ENCODE results near the gene LCE3B.

LCE3B gene
- total RNA-seq, result 0 reads per million in 17 experiments

DNA sequence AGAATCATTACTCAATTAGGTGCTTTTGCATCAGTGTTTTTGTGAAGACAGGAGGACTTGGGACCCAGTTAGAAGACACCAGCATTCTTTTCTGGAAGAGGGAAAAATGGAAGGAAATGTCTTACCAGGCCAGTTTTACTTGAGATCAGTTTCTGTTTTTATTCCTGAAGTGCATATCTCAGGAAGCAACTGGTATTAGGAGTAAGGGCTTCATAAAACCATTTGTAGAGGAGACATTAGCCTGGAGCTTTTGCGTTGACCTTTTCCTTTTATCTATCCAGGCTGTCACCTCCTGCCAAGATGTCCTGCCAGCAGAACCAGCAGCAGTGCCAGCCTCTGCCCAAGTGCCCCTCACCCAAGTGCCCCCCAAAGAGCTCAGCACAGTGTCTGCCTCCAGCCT, at the start of gene LCE3B:
TSS of gene LCE3B (plus strand) at position 301 of the 400 bp plus-strand sequence. CDS start at position 301, 0 bp downstream.
- no peak for DNase-seq

DNA sequence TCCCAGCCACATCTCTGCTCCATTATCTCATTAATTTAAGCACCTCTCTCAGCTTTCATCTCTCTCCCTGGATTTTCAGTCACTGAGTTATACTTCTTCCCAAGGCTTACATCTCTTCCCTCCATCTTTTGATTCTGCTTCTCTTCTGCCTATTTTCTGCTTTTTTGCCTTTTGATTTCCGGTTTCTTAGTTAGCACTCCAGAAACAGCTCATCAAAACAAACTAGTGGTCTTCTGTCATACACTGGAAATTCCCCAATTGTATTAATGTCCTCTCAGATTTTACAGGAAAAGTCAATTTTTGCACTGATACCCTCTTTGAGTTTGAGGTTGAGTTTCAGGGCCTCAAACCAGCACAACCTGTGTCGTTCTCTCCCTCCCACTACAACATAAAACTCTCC, 48.5 kb upstream of the LCE3B start:
- DNase-seq, result no peak

DNA sequence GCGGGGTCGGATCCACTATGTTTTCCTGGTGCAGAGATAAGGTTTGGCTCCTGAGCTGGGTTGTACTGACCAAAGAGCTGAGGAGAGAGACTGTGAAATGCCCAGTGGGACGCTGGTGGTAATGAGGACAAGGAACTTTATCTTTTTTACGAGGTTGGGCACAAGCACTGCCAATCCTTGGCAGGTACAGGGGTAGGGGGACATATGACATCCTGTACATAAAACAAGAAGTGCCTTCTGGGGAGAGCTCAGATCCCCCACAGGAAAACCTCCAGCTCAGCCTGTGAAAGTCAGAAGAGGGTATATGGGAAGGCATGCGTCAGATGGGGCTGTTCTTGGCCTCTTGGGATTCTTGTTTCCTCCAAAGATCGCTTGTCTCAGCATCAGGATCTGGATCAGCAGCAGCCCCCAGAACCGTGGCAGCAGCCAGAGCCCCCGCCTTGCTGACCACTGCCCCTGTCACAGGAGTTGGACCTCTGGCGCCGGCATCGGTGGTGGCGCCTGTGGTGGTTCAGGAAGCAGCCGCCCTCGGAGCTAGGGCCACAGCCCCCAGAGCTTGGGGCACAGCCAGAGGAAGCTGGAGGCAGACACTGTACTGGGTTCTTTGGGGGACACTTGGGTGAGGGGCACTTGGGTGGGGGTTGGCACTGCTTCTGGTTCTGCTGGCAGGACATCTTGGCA, 47.9 kb upstream of the LCE3B start:
- no peak for DNase-seq

GRCh38 chr1:152566681-152567080, 46.9 kb upstream of the LCE3B start, which contains the start of gene LCE3E:
TSS of gene LCE3E (minus strand) at chr1:152566780. CDS start at chr1:152566208, 572 bp downstream.
- no peak for DNase-seq

DNA sequence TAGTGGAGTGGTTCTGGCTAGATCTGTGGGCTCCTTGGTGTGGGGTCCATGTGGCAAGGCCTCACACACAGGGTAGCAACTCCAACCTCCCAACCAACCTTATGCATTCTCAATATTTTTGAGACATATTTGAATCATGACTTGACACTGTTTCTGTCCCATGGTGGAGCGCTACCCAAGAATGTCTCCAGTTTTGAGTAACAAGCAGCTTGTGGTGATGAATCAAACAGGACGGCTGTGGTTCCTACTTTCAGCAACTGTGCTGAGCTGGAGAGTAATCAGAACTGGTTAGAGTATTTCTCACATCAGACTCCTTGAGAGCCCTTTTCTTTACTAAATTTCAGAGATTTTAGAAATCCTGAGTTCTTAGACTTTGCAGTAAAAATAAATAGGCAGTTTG, 36.4 kb upstream of the LCE3B start:
- DNase-seq, result peak in 1 of 4 experiments; percentile 0

DNA sequence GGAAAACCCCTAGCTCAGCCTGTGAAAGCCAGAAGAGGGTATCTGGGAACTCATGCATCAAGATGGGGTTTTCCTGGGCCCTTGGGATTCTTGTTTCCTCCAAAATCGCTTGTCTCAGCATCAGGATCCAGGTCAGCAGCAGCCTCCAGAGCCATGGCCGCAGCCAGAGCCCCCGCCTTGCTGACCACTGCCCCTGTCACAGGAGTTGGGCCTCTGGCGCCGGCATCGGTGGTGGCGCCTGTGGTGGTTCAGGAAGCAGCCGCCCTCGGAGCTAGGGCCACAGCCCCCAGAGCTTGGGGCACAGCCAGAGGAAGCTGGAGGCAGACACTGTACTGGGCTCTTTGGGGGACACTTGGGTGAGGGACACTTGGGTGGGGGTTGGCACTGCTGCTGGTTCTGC, 34.1 kb upstream of the LCE3B start:
- peak in 1 of 4 experiments; percentile 0 for DNase-seq

GRCh38 chr1:152580433-152580832, 33.2 kb upstream of the LCE3B start, which contains the start of gene LCE3D:
TSS of gene LCE3D (minus strand) at chr1:152580516. CDS start at chr1:152579936, 580 bp downstream.
- DNase-seq, result peak in 1 of 4 experiments; percentile 0

GRCh38 chr1:152582647-152583046, 31.0 kb upstream of the LCE3B start:
- peak in 1 of 4 experiments; percentile 0 for DNase-seq

- no peak for DNase-seq
These were observed 28.0 kb upstream of the LCE3B start for GRCh38 chr1:152585586-152585985.

- no peak for DNase-seq
These were observed 16.6 kb upstream of the LCE3B start for GRCh38 chr1:152596986-152597385.

DNA sequence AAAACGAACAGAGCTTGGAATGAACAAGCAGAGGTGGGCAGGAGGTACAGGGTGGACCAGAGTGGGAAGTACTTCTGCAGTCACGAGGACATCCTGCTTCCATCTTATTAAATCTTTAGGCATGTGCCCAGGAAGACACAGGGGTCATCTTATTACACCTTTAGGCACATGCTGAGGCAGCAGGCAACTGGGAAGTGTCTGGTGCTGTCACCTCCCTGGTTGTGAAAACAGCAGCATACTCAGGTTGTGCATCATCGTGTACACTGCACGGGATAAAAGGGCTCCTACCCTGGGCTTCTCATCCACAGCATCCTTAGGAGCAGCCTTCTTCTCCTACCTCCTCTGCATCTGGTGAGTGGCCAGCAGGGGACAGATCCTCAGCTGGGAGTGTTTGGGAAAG, 13.7 kb upstream of the LCE3B start, which contains the start of gene LCE3C:
TSS of gene LCE3C (plus strand) at position 301 of the 400 bp plus-strand sequence. CDS start 498 bp downstream, outside the sequence.
- DNase-seq, result no peak

DNA sequence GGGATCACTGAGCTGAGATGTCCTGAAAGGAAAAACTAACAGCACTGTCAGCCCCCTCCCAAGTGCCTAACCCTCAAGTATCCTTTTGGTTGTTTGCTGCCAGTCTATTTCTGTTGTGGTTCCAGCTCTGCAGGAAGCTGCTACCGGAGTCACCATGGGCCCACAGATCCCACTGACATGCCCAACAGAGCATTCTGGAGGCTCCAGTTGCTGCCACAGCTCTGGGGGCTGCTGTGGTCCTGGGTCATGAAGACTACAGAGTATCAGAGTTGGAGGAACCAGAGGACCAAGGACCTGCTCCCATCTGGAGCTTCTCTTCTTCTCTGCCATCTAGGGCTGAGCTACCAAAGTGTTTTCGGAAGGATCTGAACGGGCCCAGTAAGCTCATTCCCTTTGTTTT, 8.4 kb downstream of the LCE3B start:
- no peak for DNase-seq

GRCh38 chr1:152622803-152623202, 9.2 kb downstream of the LCE3B start, which contains the start of gene LCE3A:
TSS of gene LCE3A (minus strand) at chr1:152623103. CDS start at chr1:152623103, 0 bp downstream.
- DNase-seq, result peak in 3 of 4 experiments; percentile 10 to 26 (median 21)

GRCh38 chr1:152623203-152623844, 9.7 kb downstream of the LCE3B start:
- peak in 2 of 4 experiments; percentile 0 to 34 for DNase-seq

DNA sequence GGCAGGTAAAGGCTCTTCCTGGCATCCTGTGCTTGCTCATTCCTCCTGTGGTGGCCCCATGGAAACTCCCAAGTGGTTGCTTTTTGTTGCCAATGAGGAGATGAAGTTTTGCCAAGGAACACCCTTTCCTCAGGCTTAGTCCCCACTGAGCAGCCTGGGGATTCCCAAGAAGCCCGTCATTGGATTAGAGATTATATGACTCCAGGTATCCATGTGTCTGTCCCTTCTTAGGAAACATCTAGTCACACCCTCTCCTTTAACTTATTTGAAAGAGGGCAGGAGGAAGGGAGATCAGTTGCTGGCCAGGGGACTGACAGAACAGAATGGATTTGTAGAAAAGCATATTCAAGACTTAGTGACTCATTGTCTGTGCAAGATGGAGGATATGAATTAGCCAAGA, 13.1 kb downstream of the LCE3B start:
- DNase-seq, result peak in 1 of 4 experiments; percentile 0

DNA sequence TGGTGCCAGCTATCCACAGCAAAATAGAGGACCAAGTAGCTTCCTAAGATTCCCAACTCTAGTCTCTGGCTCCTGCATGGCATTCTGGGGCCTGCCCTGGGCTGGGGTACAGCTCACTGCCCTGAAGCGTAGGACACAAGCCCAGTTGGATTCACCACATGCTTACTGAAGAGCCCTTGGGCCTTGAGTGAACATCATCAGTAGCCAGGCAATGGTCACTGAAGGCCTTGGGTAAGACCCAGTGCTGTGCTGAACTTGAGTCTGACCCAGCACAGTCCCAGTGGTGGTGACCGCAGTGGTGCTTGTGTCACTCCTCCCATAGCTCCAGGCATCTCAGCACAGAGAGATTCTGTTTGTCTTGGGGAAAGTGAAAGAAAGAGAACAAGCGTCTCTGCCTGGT, 17.0 kb downstream of the LCE3B start:
- DNase-seq, result peak in 1 of 4 experiments; percentile 0

DNA sequence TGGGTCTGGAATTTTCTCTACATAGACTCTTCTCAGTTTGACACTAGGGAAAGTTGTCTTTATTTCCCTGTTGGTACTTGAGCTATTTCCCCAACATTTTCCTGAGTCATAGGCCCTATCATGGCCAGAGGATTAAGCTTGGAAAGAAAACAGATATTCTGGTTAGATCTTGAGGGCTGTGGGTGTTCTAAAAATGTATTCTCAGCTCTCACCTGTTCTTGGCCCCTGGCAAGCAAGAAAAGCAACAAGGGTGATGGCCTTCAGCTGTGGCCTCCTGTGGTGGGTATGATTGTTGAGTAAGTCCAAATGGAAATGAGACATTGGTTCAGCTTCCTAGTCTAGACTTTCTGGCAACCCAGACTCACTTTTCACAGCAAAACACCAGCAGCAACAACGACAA, 26.7 kb downstream of the LCE3B start:
- DNase-seq, result no peak

DNA sequence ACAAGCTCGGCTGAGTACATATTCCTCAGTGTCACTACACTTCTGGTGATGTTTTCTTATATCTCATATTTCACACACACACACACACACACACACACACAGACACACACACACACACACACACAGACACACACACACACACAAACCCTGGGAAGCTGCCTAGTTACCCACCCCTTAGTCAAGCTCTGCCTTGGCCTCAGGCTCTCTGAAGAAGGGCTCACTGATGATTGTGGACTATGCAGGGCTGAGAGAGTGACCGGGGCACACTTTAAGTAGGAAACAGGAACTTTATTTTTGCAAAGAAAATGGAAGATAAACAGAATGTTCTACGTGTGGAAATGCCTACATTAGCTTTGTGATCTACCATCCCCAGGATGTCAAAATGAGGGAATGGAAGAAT, 30.3 kb downstream of the LCE3B start:
- DNase-seq, result no peak

DNA sequence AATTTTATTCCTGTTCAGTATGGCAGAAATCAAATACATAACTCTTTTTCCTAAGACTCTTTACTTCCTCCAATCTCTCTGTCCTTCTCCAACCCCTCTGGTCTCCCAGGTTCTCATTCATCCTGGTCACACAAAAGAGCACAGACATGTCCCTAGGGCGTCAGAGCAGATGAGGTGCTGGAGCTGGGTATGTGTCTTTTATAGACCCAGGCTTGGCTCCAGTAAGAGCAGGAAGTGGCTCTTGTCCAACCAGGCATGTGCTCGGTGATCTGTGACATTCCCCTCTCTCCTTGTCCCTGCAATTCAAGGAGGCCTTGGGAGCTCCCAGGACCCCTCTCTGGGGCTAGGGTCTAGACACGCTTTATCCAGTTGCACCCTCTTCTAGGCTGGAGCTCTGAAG, 31.5 kb downstream of the LCE3B start:
- DNase-seq, result no peak

DNA sequence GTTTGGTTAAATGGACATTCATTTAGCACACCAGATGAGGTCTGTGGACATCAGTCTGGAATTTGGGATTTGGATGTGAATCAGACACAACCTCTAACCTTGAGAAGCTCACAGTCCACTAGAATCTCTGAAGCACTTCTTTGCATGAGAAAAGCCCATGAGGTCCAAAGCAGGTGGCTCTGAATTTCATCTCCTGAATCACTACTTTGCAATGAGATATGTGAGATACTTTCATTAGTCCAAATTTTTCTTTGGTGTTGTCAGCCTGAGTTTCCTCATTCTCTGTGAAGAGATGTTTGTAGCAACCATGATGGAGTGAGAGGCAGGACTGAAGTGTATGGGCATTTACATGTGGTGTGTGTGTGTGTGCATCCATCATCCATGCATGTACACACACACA, 33.0 kb downstream of the LCE3B start:
- no peak for DNase-seq

DNA sequence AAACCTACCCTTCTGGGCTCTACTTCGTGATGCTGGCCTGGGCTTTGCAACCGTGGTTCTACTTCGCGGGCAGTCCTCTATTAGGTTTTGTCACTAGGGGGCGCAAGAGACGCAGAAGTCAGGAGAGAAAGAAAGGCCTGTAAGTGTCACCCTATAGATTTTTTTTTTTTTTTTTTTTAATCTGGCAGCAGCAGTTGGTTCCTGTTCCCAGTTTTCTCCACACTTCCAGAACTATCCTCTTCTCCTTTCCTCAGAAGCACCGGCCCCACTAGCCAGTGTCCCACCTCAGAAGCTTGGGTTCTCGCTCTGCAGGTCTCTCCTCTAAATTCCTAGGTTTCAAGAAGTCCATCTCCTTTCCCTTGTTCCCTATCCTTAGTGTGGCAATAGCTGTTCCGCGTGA, 40.5 kb downstream of the LCE3B start:
- peak; percentile 65 to 84 (median 81) for DNase-seq

DNA sequence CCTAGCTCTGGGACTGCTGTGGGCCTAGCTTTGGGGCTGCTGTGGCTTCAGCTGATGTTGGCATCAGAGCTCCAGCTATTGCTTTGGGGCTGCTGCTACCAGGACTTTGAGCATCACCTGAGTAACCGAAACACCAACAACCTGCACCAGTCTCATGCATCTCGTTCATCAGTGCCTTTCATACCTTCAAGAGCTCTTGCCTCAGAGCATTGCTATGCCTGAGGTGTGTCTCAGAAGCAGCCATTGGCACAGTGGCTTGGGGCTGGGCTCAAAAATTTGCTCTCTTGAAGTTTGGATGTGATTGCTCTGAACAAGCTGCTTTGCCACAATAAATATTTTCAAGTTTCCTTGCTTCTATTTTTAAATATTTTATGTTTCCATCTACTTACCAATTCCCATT, 42.8 kb downstream of the LCE3B start:
- no peak for DNase-seq

GRCh38 chr1:152657677-152658076, 44.1 kb downstream of the LCE3B start:
- DNase-seq, result no peak

GRCh38 chr1:152658649-152659048, 45.0 kb downstream of the LCE3B start:
- no peak for DNase-seq
